Right atrium auricular region (tissue), 2 donors: ENCODE results near the gene GCLM. TPM values are rescaled to one million over a fixed set of nuclear protein-coding genes. Genes with fewer than 3 reads are reported as not detected.
A peak's percentile ranks its signal among the peaks of the same experiment; 100 is the strongest.
"Not testable (repeated sequence)": the region's sequence is repeated elsewhere in the genome, so short reads cannot be mapped to it uniquely, and the experiment has no call there.

Experiments
- DNase-seq: peaks from one replicate; pipeline ENCODE4 v3.0.0-alpha.2; 2019; ENCODE audit warnings: low spot score
- H3K27ac ChIP-seq, 2 donors: fragments of 200-600 bp; sonication (generic); 1 replicate in 1 of 2; 2 replicates in 1 of 2; pipeline ENCODE4 v1.5.1; 2016 to 2019
- H3K27me3 ChIP-seq, 2 donors: fragments of 200-600 bp; sonication (generic); one replicate each; pipeline versions ENCODE4 v1.5.1 to v1.6.0; 2017 to 2019
- H3K36me3 ChIP-seq: fragments of 200-600 bp; sonication (generic); one replicate; pipeline ENCODE4 v1.5.1; 2016
- H3K4me1 ChIP-seq, 2 donors: fragments of 200-600 bp; sonication (generic); one replicate each; pipeline versions ENCODE4 v1.5.1 to v1.6.0; 2017 to 2019
- H3K4me3 ChIP-seq, 2 donors: fragments of 200-600 bp; sonication (generic); 1 replicate in 1 of 2; 2 replicates in 1 of 2; pipeline ENCODE4 v1.5.1; 2017 to 2019; ENCODE audit warnings: mild to moderate bottlenecking in 1 of 2, moderate library complexity in 1 of 2
- H3K9me3 ChIP-seq, 2 donors: fragments of 200-600 bp; sonication (generic); one replicate each; pipeline ENCODE4 v1.5.1; 2019
- CTCF ChIP-seq, 2 donors: fragments of 200-600 bp; sonication (generic); IDR thresholded peaks; one replicate each; pipeline ENCODE4 v1.5.1; 2019; ENCODE audit warnings: antibody characterized with exemption in 2 of 2
- total RNA-seq, 2 donors: library from RNA; depleted of rRNA; stranded (reverse); fragments of >200 nt; gene quantifications; one replicate each; pipeline ENCODE4 v1.1.0, GENCODE V29; 2016

The GCLM gene
- total RNA-seq, 2 donors from 2014 or later = 7.5 to 8.5 TPM

GRCh38 chr1:93876244-93876643 is 33.0 kb downstream of the GCLM start:
- peaks cover 0 to 33% of the 10 kb centered on the region in 2 donors for H3K4me1 ChIP-seq
- no peak for DNase-seq
- H3K27ac ChIP-seq = no peak overlapping the region
- no peak overlapping the region for H3K4me3 ChIP-seq
- TF ChIP-seq CTCF (IDR thresholded peaks at IDR 0.05) = no peak
- H3K36me3 ChIP-seq = peaks cover 55% of the 10 kb centered on the region
- no peaks in the 10 kb centered on the region for H3K27me3 ChIP-seq
- no peaks in the 10 kb centered on the region for H3K9me3 ChIP-seq

GRCh38 chr1:93874025-93874651 is 35.1 kb downstream of the GCLM start:
- no peak for DNase-seq
- Histone ChIP-seq H3K4me1 (peaks cover 0 to 26% of the 10 kb centered on the region in 2 donors), H3K4me3 (no peak overlapping the region), H3K9me3 (no peaks in the 10 kb centered on the region), H3K27ac (no peak overlapping the region), H3K27me3 (no peaks in the 10 kb centered on the region), H3K36me3 (peaks cover 76% of the 10 kb centered on the region)
- TF ChIP-seq CTCF (IDR thresholded peaks at IDR 0.05) = peak in 1 of 2 donors; percentile 54

- no peak for TF ChIP-seq CTCF (IDR thresholded peaks at IDR 0.05)
- no peak for DNase-seq
- H3K36me3 ChIP-seq = peaks cover 73% of the 10 kb centered on the region
- no peaks in the 10 kb centered on the region for H3K9me3 ChIP-seq
- H3K4me3 ChIP-seq = no peak overlapping the region
- no peaks in the 10 kb centered on the region for H3K27me3 ChIP-seq
- H3K4me1 ChIP-seq = peaks cover 0 to 5% of the 10 kb centered on the region in 2 donors
- H3K27ac ChIP-seq = no peak overlapping the region
Observed at GRCh38 chr1:93871366-93871765, 37.9 kb downstream of the GCLM start.

- no peaks in the 10 kb centered on the region for H3K9me3 ChIP-seq
- no peak overlapping the region for H3K27ac ChIP-seq
- TF ChIP-seq CTCF (IDR thresholded peaks at IDR 0.05) = no peak
- H3K4me1 ChIP-seq = no peaks in the 10 kb centered on the region
- H3K4me3 ChIP-seq = no peak overlapping the region
- H3K27me3 ChIP-seq = no peaks in the 10 kb centered on the region
- DNase-seq = no peak
- peaks cover 63% of the 10 kb centered on the region for H3K36me3 ChIP-seq
Observed at GRCh38 chr1:93869653-93870052, 39.6 kb downstream of the GCLM start.

- not testable (repeated sequence) for DNase-seq, H3K4me1 ChIP-seq, H3K27me3 ChIP-seq, H3K4me3 ChIP-seq, H3K9me3 ChIP-seq, H3K27ac ChIP-seq
- H3K36me3 ChIP-seq = peaks cover 52% of the 10 kb centered on the region
Observed at GRCh38 chr1:93868492-93868891, 40.7 kb downstream of the GCLM start.

- no peak for DNase-seq
- Histone ChIP-seq H3K27me3 (no peaks in the 10 kb centered on the region), H3K27ac (no peak overlapping the region), H3K4me1 (no peaks in the 10 kb centered on the region), H3K4me3 (no peak overlapping the region), H3K36me3 (peaks cover 19% of the 10 kb centered on the region), H3K9me3 (no peaks in the 10 kb centered on the region)
- TF ChIP-seq CTCF (IDR thresholded peaks at IDR 0.05) = no peak
Observed at GRCh38 chr1:93865253-93865652, 44.0 kb downstream of the GCLM start.
